ENCODE measurements around the gene STAT5B. TPM values are rescaled to one million over a fixed set of nuclear protein-coding genes. Genes with fewer than 3 reads are reported as not detected.

Gene STAT5B
- total and polyA plus RNA-seq, 5 donors = 19.7 to 46.3 (median 40.0) TPM

DNA sequence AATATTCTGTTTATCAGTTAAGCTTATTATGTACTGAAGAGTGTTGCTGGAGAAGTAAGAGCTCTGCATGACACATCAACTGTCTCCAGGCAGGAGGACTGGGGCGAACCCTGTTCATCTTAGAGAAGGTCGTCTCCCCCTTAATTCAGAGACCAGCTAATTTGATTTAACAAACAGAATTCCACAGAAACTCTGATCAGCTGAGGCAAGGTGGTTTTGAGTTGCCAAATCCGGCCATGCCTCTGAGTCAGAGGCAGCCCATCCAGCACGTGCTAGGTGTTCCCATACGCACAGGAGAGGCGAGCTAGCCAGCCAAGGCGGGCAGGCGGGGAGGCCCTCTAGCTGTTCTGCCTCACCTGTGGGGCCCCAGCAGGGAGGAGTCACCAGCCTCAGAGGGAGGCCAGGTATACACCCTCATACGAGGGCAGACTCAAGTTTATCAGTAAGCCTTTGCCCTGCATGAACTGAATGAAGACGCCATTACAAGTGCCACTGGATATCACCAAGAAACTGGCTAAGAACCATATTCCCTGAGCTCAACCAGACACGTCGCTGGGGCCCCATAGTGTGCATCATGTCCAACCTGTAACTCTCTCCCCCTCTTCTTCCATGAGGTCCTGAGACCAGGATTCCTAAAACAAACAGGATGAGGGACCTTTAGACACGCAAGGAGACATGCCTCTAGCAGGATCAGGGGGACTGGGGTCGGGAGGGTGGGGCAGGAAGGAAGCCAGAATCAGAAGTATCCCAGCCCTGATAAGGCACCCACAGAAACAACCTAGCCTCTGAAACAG lies 37.8 kb upstream of the STAT5B start:
- DNase-seq (no peak), ATAC-seq (peak in 1 of 2 donors; percentile 25)
- Histone ChIP-seq H3K4me1 (ENCODE audit: control insufficient read depth, insufficient read depth, low read length) (peaks cover 3% of the 10 kb centered on the region), H3K27ac (ENCODE audit: low read length) (peak overlapping the region; percentile 29), H3K4me3 (ENCODE audit: low read length) (no peak overlapping the region), H3K27me3 (ENCODE audit: control insufficient read depth, insufficient read depth) (no peaks in the 10 kb centered on the region), H3K9me3 (ENCODE audit: control insufficient read depth, low read length) (no peaks in the 10 kb centered on the region)
- intact Hi-C loops (cut with DNase I) = loop anchor here in 1 of 4 donors (5.0 kb wide), 1 partner anchor 88 kb away; no protein-coding TSS in a partner anchor
- 75% methylated on average over 14 of the region's 14 CpGs for whole genome bisulfite sequencing

DNA sequence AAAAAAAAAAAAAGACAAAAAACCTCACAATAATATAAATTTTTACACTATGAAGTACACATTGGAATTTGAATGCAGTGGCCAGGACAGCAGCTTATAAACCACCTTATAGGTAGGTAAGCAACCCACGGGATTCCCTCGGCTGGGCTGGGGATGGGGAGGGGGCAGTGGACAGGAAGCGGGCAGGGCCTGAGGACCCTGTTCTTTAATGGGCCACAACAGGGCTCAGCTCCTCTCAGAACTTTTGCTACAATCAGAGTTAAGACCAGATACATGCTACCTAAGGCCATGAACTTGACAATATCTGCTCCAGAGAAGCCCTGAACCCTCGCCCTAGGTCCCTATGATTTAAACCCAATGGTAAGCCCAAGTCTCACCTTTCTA lies 37.2 kb upstream of the STAT5B start:
- intact Hi-C loops (cut with DNase I) = loop anchor here in 1 of 4 donors (5.0 kb wide), 1 partner anchor 89 kb away; no protein-coding TSS in a partner anchor

DNA sequence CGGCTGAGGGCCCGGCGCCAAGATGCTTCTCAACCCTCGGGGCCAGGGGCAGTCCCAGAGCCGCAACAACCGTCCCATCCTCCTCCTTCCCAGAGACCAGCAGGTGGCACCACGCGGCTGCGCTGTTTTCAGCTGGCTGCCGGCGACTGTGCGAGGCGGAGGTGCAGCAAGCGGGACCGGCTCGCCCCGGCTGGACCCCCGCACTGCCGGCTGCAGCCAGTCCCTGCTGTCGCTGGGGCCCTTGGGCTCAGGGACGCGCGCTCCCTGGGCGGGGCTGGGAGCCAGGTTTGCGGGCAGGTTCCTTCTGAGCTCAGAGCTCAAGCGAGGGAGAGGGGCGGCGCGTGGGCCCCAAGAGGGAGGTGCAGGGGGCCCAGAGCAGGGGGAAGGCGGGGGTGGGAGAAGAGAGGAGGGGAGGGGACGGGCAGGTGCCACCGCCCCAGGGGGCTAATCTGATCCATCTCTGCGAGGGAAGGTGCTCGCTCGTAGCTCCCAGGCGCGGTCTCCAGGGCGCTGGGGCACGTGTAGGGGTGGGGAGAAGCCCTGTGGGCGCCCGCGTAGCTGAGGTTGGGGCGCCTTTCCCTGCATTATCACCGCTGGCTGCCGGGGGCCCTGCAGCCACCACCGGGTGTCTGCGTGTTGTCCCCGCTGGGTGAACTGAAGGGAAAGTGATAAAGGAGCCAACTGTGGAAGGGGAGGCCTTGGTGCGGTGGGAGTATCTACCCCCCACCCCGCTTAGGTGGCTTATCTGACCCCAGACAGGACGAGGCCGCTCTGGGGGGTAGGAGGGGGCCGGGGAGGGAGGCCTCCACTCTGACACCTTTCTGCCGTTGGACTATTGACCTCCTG lies 36.3 kb upstream of the STAT5B start:
- Histone ChIP-seq H3K4me1 (ENCODE audit: control insufficient read depth, insufficient read depth, low read length) (peaks cover 3% of the 10 kb centered on the region), H3K4me3 (ENCODE audit: low read length) (no peak overlapping the region), H3K27me3 (ENCODE audit: control insufficient read depth, insufficient read depth) (no peaks in the 10 kb centered on the region), H3K27ac (ENCODE audit: low read length) (no peak overlapping the region), H3K9me3 (ENCODE audit: control insufficient read depth, low read length) (no peaks in the 10 kb centered on the region)
- peak; percentile 79 to 81 for ATAC-seq
- peak; percentile 90 to 95 (median 95) for DNase-seq
- WGBS = 22% methylated on average over 54 of the region's 54 CpGs
- intact Hi-C loops (cut with DNase I) = loop anchor here in 1 of 4 donors (5.0 kb wide), 1 partner anchor 90 kb away; no protein-coding TSS in a partner anchor

More for the DNA sequence above, 37.2 kb upstream of the STAT5B start:
- H3K27me3 ChIP-seq (ENCODE audit: control insufficient read depth, insufficient read depth) = no peaks in the 10 kb centered on the region
- no peak overlapping the region for H3K27ac ChIP-seq (ENCODE audit: low read length)
- no peak for ATAC-seq
- no peak overlapping the region for H3K4me3 ChIP-seq (ENCODE audit: low read length)
- DNase-seq = no peak
- peaks cover 3% of the 10 kb centered on the region for H3K4me1 ChIP-seq (ENCODE audit: control insufficient read depth, insufficient read depth, low read length)
- H3K9me3 ChIP-seq (ENCODE audit: control insufficient read depth, low read length) = no peaks in the 10 kb centered on the region
- WGBS = 89% methylated on average over 4 of the region's 4 CpGs

DNA sequence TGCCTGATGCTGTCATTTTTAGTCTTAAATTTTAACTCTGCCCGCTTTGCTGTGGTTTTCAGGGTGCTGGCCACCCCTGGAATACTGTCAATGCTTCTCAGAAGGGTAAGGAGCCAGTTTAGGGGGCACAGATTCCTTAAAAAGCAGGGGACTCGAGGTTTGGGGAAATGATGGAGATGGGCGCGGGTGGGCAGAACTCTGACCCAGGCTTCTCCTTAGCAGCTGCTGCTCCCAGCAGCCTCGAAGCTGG lies 35.8 kb upstream of the STAT5B start:
- Histone ChIP-seq H3K27ac (ENCODE audit: low read length) (peak overlapping the region; percentile 19), H3K4me3 (ENCODE audit: low read length) (no peak overlapping the region), H3K9me3 (ENCODE audit: control insufficient read depth, low read length) (no peaks in the 10 kb centered on the region), H3K4me1 (ENCODE audit: control insufficient read depth, insufficient read depth, low read length) (peaks cover 3% of the 10 kb centered on the region), H3K27me3 (ENCODE audit: control insufficient read depth, insufficient read depth) (no peaks in the 10 kb centered on the region)
- ATAC-seq = no peak
- 20% methylated on average over 5 of the region's 5 CpGs for WGBS
- no peak for DNase-seq
- intact Hi-C loops (cut with DNase I) = loop anchor here in 1 of 4 donors (5.0 kb wide), 1 partner anchor 90 kb away; no protein-coding TSS in a partner anchor

DNA sequence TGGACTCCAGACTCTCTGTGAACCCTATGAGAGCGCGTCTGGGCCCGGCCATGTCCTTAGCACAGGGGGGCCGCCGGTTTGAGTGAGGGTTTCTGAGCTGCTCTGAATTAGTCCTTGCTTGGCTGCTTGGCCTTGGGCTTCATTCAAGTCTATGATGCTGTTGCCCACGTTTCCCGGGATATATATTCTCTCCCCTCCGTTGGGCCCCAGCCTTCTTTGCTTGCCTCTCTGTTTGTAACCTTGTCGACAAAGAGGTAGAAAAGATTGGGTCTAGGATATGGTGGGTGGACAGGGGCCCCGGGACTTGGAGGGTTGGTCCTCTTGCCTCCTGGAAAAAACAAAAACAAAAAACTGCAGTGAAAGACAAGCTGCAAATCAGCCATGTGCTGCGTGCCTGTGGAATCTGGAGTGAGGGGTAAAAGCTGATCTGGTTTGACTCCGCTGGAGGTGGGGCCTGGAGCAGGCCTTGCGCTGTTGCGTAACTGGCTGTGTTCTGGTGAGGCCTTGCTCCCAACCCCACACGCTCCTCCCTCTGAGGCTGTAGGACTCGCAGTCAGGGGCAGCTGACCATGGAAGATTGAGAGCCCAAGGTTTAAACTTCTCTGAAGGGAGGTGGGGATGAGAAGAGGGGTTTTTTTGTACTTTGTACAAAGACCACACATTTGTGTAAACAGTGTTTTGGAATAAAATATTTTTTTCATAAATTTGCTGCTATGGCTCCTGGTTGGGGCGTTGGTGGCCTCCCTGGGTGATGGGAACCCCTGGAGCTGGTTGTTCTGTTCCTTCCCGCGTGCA lies 35.2 kb upstream of the STAT5B start:
- Histone ChIP-seq H3K27ac (ENCODE audit: low read length) (peak overlapping the region; percentile 74), H3K27me3 (ENCODE audit: control insufficient read depth, insufficient read depth) (no peaks in the 10 kb centered on the region), H3K4me3 (ENCODE audit: low read length) (no peak overlapping the region), H3K4me1 (ENCODE audit: control insufficient read depth, insufficient read depth, low read length) (peaks cover 3% of the 10 kb centered on the region), H3K9me3 (ENCODE audit: control insufficient read depth, low read length) (no peaks in the 10 kb centered on the region)
- intact Hi-C loops (cut with DNase I) = loop anchor here in 1 of 4 donors (5.0 kb wide), 1 partner anchor 91 kb away; no protein-coding TSS in a partner anchor
- peak; percentile 79 to 90 for ATAC-seq
- WGBS = 50% methylated on average over 19 of the region's 19 CpGs
- DNase-seq = peak; percentile 91 to 96 (median 94)

DNA sequence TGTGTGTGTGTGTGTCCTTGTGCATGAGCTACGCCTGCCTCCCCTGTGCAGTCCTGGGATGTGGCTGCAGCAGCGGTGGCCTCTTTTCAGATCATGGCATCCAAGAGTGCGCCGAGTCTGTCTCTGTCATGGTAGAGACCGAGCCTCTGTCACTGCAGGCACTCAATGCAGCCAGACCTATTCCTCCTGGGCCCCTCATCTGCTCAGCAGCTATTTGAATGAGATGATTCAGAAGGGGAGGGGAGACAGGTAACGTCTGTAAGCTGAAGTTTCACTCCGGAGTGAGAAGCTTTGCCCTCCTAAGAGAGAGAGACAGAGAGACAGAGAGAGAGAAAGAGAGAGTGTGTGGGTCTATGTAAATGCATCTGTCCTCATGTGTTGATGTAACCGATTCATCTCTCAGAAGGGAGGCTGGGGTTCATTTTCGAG lies 34.6 kb upstream of the STAT5B start:
- peaks cover 3% of the 10 kb centered on the region for H3K4me1 ChIP-seq (ENCODE audit: control insufficient read depth, insufficient read depth, low read length)
- WGBS = 68% methylated on average over 9 of the region's 9 CpGs
- no peaks in the 10 kb centered on the region for H3K9me3 ChIP-seq (ENCODE audit: control insufficient read depth, low read length)
- no peaks in the 10 kb centered on the region for H3K27me3 ChIP-seq (ENCODE audit: control insufficient read depth, insufficient read depth)
- ATAC-seq (no peak), DNase-seq (no peak)
- intact Hi-C loops (cut with DNase I) = loop anchor here in 1 of 4 donors (5.0 kb wide), 1 partner anchor 92 kb away; no protein-coding TSS in a partner anchor
- peak overlapping the region; percentile 74 for H3K27ac ChIP-seq (ENCODE audit: low read length)
- H3K4me3 ChIP-seq (ENCODE audit: low read length) = no peak overlapping the region

DNA sequence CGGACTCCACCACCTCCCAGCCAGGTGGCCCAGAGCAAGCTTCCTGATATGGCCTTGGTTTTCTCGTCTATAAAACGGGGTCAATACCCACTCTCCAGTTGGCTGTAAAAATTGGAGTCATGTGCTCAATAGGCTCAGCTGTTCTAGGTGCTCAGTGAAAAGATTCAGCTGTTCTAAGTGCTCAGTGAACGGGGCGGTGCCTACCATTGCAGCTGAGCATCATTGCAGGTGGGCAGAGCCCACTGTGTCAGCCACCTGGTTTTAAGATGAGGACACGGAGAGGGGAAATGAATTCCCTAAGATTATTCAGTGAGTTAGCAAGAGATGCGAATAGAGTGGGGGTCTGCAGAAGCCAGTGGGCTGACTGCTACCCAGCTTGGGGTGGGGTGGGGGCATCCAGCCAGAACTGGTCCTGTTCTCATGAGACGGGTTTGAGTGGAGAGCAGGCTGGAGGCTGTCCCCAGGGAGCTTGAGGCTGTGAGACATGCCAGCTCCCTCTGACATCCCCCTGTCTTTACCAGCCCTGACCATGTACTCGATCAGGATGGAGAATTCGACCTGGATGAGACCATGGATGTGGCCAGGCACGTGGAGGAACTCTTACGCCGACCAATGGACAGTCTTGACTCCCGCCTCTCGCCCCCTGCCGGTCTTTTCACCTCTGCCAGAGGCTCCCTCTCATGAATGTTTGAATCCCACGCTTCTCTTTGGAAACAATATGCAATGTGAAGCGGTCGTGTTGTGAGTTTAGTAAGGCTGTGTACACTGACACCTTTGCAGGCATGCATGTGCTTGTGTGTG lies 34.0 kb upstream of the STAT5B start:
- WGBS = 74% methylated on average over 19 of the region's 19 CpGs
- Histone ChIP-seq H3K4me3 (ENCODE audit: low read length) (no peak overlapping the region), H3K27ac (ENCODE audit: low read length) (no peak overlapping the region), H3K4me1 (ENCODE audit: control insufficient read depth, insufficient read depth, low read length) (peaks cover 3% of the 10 kb centered on the region), H3K9me3 (ENCODE audit: control insufficient read depth, low read length) (no peaks in the 10 kb centered on the region), H3K27me3 (ENCODE audit: control insufficient read depth, insufficient read depth) (no peaks in the 10 kb centered on the region)
- DNase-seq (peak in 1 of 3 donors; percentile 53), ATAC-seq (no peak)
- intact Hi-C loops (cut with DNase I) = loop anchor here in 2 of 4 donors (5.0 kb wide), 2 partner anchors 92 to 222 kb away; no protein-coding TSS in a partner anchor

DNA sequence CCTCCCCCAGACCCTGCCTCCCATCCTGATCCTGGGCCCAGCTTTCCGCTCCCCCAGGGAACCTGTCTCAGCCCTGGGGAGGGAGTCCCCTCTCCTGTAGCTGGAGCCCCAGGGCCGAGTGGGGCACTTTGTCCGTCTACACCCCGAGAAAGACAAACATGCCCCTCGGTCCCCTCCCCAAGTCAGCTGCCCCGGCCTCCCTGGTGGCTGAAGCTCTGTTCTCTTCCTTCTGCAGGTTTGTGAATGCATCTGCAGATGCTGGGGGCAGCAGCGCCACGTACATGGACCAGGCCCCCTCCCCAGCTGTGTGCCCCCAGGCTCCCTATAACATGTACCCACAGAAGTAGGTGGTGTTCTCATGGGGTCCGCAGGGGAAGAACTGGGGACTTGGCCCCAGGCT lies 33.0 kb upstream of the STAT5B start:
- no peaks in the 10 kb centered on the region for H3K27me3 ChIP-seq (ENCODE audit: control insufficient read depth, insufficient read depth)
- DNase-seq (peak in 1 of 3 donors; percentile 52), ATAC-seq (no peak)
- H3K9me3 ChIP-seq (ENCODE audit: control insufficient read depth, low read length) = no peaks in the 10 kb centered on the region
- no peak overlapping the region for H3K27ac ChIP-seq (ENCODE audit: low read length)
- peaks cover 3% of the 10 kb centered on the region for H3K4me1 ChIP-seq (ENCODE audit: control insufficient read depth, insufficient read depth, low read length)
- intact Hi-C loops (cut with DNase I) = loop anchor here in 1 of 4 donors (5.0 kb wide), 1 partner anchor 223 kb away; no protein-coding TSS in a partner anchor
- H3K4me3 ChIP-seq (ENCODE audit: low read length) = no peak overlapping the region
- WGBS = 87% methylated on average over 9 of the region's 9 CpGs

DNA sequence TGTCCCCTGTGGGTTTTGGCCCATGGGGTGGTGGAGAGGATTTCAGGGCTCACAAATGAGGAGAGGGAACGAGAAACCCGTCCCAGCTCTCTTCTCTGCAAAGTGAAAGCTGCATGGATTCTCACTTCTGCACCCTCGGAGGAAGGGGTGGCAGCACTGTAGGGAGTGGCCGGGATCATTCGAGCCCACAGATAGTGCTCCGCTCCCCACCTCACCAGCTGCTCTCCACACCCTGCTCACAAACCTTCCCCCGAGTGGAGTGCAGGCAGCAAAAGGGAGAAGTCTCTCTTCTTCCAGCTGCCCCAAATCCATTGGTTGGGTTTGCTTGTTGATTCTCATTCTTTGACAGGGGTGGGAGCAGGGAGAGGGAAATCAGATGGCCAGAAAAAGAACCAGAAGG lies 32.3 kb upstream of the STAT5B start:
- H3K27me3 ChIP-seq (ENCODE audit: control insufficient read depth, insufficient read depth) = no peaks in the 10 kb centered on the region
- no peak for DNase-seq
- intact Hi-C loops (cut with DNase I) = loop anchor here in 1 of 4 donors (5.0 kb wide), 1 partner anchor 224 kb away; no protein-coding TSS in a partner anchor
- no peak overlapping the region for H3K4me3 ChIP-seq (ENCODE audit: low read length)
- no peaks in the 10 kb centered on the region for H3K9me3 ChIP-seq (ENCODE audit: control insufficient read depth, low read length)
- no peak for ATAC-seq
- H3K27ac ChIP-seq (ENCODE audit: low read length) = no peak overlapping the region
- 83% methylated on average over 7 of the region's 7 CpGs for WGBS
- no peaks in the 10 kb centered on the region for H3K4me1 ChIP-seq (ENCODE audit: control insufficient read depth, insufficient read depth, low read length)

All from right cardiac atrium (tissue), 5 donors.